Astrocyte of the cerebellum (primary cell): ENCODE results near the gene ZNF625.
"Not testable (repeated sequence)": the region's sequence is repeated elsewhere in the genome, so short reads cannot be mapped to it uniquely, and the experiment has no call there.

ENCODE experiments used
- DNase-seq: peaks from one replicate; pipeline ENCODE4 v3.0.0-alpha.2; 2011; ENCODE audit warnings: low read depth
- H3K4me3 ChIP-seq: 2 replicates; pipeline ENCODE4 v1.5.1; 2011; ENCODE audit warnings: mild to moderate bottlenecking, low read depth, low read length, moderate library complexity
- in situ Hi-C: cut with HindIII; loops from 2 replicates; pipeline ENCODE4 v1.10.0; 2017; ENCODE audit warnings: low sequenced_read_pairs
- TF ChIP-seq, protein P1 (sequence below): IDR thresholded peaks from 2 replicates; pipeline ENCODE4 v1.5.1; 2012; ENCODE audit warnings: low read length, low read depth, moderate library complexity, mild to moderate bottlenecking; ENCODE audit errors: missing control alignments

ZNF625 gene

DNA sequence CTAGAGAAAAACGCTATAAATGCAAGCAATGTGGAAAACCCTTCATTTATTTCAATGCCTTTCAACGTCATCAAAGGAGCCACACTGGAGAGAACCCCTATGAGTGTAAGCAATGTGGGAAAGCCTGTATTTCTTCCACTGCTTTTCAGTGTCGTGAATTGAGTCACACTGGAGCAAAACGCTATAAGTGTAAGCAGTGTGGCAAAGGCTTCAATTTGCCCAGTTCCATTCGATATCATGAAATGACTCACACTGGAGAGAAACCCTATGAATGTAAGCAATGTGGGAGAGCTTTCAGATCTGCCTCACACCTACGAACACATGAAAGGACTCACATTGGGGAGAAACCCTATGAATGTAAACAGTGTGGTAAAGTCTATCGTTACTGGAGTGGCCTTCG is 43.8 kb downstream of the ZNF625 start:
- in situ Hi-C loops: no loop called here
- H3K4me3 ChIP-seq: no peak overlapping the region
- TF ChIP-seq, protein P1, sequence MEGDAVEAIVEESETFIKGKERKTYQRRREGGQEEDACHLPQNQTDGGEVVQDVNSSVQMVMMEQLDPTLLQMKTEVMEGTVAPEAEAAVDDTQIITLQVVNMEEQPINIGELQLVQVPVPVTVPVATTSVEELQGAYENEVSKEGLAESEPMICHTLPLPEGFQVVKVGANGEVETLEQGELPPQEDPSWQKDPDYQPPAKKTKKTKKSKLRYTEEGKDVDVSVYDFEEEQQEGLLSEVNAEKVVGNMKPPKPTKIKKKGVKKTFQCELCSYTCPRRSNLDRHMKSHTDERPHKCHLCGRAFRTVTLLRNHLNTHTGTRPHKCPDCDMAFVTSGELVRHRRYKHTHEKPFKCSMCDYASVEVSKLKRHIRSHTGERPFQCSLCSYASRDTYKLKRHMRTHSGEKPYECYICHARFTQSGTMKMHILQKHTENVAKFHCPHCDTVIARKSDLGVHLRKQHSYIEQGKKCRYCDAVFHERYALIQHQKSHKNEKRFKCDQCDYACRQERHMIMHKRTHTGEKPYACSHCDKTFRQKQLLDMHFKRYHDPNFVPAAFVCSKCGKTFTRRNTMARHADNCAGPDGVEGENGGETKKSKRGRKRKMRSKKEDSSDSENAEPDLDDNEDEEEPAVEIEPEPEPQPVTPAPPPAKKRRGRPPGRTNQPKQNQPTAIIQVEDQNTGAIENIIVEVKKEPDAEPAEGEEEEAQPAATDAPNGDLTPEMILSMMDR: no peak
- no peak for DNase-seq

DNA sequence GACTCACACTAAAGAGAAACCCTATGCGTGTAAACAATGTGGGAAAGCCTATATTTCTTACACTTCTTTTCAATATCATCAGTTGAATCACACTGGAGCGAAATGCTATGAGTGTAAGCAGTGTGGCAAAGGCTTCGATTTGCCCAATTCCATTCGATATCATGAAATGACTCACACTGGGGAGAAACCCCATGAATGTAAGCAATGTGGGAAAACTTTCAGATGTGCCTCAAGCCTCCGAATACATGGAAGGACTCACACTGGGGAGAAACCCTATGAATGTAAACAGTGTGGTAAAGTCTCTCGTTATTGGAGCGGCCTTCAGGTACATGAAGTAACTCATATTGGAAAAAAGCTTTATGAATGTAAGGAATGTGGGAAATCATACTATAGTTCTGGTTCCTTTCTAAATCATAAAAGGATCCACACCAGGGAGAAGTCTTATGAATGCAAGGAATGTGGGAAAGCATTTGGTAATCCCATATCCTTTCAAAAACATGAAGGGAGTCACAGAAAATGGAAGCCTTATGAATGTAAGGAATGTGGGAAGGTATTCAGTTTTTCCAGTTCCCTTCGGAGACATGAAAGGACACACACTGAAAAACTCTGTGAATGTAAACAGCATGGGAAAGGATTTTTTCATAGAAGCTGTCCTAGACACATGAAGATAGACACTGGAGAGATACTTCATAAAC is 44.4 kb downstream of the ZNF625 start:
- TF ChIP-seq, protein P1: no peak
- no peak overlapping the region for H3K4me3 ChIP-seq
- no peak for DNase-seq
- in situ Hi-C loops: no loop called here

DNA sequence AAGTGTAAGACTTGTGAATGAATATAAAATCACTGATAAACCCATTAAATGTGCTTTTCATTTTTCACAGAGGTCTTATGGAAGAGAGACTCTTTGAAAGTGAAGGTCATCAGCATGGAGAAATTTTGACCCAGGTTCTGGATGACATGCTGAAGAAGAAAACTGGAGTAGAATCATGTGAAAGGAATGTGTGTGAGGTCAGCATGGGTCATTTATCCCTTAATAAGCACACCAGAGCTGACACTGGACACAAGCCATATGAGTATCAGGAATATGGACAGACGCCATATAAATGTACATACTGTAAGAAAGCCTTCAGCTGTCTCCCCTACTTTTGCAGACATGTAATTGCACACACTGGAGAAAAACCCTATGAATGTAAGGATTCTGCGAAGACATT is 45.4 kb downstream of the ZNF625 start:
- DNase-seq: no peak
- in situ Hi-C loops: no loop called here
- no peak overlapping the region for H3K4me3 ChIP-seq
- TF ChIP-seq, protein P1: no peak

DNA sequence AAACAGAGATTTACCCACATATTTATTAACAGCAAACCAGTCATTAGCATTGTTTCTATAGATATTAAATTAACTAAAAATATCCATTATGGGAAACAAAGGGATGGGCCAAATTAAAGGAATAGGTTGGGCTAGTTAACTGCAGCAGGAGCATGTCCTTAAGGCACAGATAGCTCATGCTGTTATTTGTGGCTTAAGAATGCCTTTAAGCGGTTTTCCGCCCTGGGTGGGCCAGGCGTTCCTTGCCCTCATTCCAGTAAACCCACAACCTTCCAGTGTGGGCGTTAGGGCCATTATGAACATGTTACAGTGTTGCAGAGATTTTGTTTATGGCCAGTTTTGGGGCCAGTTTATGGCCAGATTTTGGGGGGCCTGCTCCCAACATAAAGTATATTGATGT is 52.6 kb downstream of the ZNF625 start:
- H3K4me3 ChIP-seq, in situ Hi-C loops, DNase-seq: not testable (repeated sequence)

DNA sequence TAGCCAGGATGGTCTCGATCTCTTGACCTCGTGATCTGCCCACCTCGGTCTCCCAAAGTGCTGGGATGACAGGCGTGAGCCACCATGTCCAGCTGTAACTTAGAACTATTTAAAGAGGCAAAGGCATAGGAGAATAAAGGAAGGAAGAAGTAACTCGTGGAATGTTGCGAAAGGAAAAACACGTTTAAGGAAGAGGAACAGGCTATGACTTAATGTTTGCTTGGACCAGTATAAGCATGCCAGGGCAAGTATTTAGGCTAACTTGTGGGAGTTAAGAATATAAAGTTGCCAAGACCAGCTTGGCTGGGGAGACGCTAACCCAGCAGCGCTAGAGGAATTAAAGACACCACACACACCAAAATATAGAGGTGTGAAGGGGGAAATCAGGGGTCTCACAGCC is 58.5 kb downstream of the ZNF625 start:
- TF ChIP-seq, protein P1: no peak
- no peak overlapping the region for H3K4me3 ChIP-seq

DNA sequence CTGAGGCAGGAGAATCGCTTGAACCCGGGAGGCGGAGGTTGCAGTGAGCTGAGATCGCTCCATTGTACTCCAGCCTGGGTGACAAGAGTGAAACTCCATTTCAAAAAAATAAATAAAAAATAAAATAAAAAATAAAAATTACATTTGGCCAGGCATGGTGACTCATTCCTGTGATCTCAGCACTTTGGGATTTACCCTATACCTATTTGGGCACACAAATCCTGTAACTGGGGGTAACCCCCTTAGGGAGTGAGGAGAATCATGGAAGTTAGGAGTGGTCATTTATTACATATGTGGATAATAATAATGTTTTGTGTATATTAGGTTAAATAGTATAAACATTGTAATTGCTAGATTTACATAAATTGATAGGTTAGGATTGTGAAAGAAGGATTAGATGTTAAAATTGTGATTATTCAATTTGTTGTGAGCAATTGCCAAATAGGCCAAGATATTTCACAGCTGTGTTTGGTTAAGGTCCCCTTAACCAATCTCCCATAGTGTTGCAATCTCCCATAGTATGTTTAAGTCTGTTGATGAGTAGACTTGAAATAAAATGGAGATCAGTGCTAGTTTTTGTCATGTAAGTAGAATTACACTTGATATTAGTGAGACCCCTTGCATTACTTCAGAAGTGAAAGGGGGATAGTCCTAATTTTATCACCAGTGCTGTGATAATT is 61.3 kb downstream of the ZNF625 start:
- TF ChIP-seq, protein P1: no peak
- no peak overlapping the region for H3K4me3 ChIP-seq
- in situ Hi-C loops: no loop called here
- DNase-seq: no peak

More for the DNA sequence above, 58.5 kb downstream of the ZNF625 start:
- in situ Hi-C loops: no loop called here
- DNase-seq: no peak
